Measurements from ENCODE around the gene FMO2.

FMO2 gene

DNA sequence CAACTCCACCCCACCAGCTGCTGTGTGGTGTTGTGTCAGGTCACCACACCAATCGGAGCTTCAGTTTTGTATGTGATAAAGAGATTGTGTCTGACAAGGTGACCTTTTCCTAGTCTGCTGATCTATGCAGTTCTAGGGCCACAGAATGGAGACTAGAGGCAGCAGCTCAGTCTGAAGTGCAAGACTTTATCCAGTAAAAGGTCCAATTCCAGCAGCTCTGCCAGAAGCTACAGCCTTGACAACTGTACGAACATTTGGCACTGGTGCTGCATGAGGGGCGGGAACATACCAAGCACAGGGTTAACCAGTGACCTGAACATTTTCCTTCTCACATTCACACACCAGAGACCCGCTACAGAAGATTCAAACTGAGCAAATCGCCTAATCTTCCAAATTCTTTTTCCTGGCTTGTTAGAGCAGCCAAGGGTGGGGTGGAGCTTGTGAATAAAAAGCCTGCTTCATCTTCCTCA lies 72.5 kb downstream of the FMO2 start:
- no peaks in the 10 kb centered on the region for H3K79me2 ChIP-seq (ENCODE audit: insufficient read depth, low read length)
- H3K4me2 ChIP-seq (ENCODE audit: low read depth, low read length, poor library complexity, severe bottlenecking), result no peak overlapping the region
- no peaks in the 10 kb centered on the region for H3K27me3 ChIP-seq (ENCODE audit: low read length)
- H3F3A ChIP-seq (ENCODE audit: insufficient read depth), result no peaks in the 10 kb centered on the region
- no peak overlapping the region for H3K4me3 ChIP-seq (ENCODE audit: insufficient read depth, low read length, poor library complexity, severe bottlenecking)
- no peaks in the 10 kb centered on the region for H3K36me3 ChIP-seq (ENCODE audit: low read length)
- H4K20me1 ChIP-seq (ENCODE audit: low read depth, low read length), result no peaks in the 10 kb centered on the region
- H2AFZ ChIP-seq (ENCODE audit: low read depth, low read length, severe bottlenecking), result no peak overlapping the region
- H3K27ac ChIP-seq (ENCODE audit: low read depth, low read length), result no peak overlapping the region
- TF ChIP-seq EZH2phosphoT487 (conservative IDR thresholded peaks at IDR 0.05; ENCODE audit: low read length), result no peak
- TF ChIP-seq, protein P1, sequence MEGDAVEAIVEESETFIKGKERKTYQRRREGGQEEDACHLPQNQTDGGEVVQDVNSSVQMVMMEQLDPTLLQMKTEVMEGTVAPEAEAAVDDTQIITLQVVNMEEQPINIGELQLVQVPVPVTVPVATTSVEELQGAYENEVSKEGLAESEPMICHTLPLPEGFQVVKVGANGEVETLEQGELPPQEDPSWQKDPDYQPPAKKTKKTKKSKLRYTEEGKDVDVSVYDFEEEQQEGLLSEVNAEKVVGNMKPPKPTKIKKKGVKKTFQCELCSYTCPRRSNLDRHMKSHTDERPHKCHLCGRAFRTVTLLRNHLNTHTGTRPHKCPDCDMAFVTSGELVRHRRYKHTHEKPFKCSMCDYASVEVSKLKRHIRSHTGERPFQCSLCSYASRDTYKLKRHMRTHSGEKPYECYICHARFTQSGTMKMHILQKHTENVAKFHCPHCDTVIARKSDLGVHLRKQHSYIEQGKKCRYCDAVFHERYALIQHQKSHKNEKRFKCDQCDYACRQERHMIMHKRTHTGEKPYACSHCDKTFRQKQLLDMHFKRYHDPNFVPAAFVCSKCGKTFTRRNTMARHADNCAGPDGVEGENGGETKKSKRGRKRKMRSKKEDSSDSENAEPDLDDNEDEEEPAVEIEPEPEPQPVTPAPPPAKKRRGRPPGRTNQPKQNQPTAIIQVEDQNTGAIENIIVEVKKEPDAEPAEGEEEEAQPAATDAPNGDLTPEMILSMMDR (IDR thresholded peaks at IDR 0.05; ENCODE audit: insufficient read depth, low read length, poor library complexity, severe bottlenecking), result no peak
- H3K9ac ChIP-seq (ENCODE audit: low read length), result no peak overlapping the region
- no peaks in the 10 kb centered on the region for H3K9me3 ChIP-seq (ENCODE audit: insufficient read depth, low read length)
- H3K9me2 ChIP-seq (replicated peaks; ENCODE audit: insufficient read depth, low read length), result no peaks in the 10 kb centered on the region

DNA sequence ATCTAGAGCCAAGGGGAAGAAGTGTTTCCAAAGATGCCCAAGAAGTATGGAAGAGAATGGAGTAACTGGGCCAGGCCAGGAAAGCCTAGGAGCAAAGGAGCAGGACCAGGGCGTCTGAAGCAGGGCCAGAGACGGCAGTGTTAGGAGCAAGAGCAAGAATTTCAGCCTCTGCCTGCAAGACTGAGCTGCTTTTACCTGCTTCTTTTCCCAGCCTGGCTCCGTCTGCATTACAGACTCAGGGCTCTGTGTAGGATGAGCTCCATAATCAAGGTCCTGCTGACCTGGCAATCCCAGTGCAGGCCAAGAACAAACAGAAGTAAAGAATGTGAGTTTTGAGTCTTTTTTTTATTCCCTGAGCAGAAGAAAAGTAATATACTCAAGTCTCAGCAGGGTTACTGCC lies 73.3 kb downstream of the FMO2 start:
- no peaks in the 10 kb centered on the region for H4K20me1 ChIP-seq (ENCODE audit: low read depth, low read length)
- no peaks in the 10 kb centered on the region for H3K27me3 ChIP-seq (ENCODE audit: low read length)
- H3K36me3 ChIP-seq (ENCODE audit: low read length), result no peaks in the 10 kb centered on the region
- no peaks in the 10 kb centered on the region for H3K9me3 ChIP-seq (ENCODE audit: insufficient read depth, low read length)
- no peaks in the 10 kb centered on the region for H3F3A ChIP-seq (ENCODE audit: insufficient read depth)
- H3K4me2 ChIP-seq (ENCODE audit: low read depth, low read length, poor library complexity, severe bottlenecking), result no peak overlapping the region
- no peak overlapping the region for H3K4me3 ChIP-seq (ENCODE audit: insufficient read depth, low read length, poor library complexity, severe bottlenecking)
- H3K9ac ChIP-seq (ENCODE audit: low read length), result no peak overlapping the region
- H3K27ac ChIP-seq (ENCODE audit: low read depth, low read length), result no peak overlapping the region
- H3K9me2 ChIP-seq (replicated peaks; ENCODE audit: insufficient read depth, low read length), result no peaks in the 10 kb centered on the region
- H2AFZ ChIP-seq (ENCODE audit: low read depth, low read length, severe bottlenecking), result no peak overlapping the region
- no peak for TF ChIP-seq EZH2phosphoT487 (conservative IDR thresholded peaks at IDR 0.05; ENCODE audit: low read length)
- TF ChIP-seq, protein P1 (IDR thresholded peaks at IDR 0.05; ENCODE audit: insufficient read depth, low read length, poor library complexity, severe bottlenecking), result no peak
- no peaks in the 10 kb centered on the region for H3K79me2 ChIP-seq (ENCODE audit: insufficient read depth, low read length)

DNA sequence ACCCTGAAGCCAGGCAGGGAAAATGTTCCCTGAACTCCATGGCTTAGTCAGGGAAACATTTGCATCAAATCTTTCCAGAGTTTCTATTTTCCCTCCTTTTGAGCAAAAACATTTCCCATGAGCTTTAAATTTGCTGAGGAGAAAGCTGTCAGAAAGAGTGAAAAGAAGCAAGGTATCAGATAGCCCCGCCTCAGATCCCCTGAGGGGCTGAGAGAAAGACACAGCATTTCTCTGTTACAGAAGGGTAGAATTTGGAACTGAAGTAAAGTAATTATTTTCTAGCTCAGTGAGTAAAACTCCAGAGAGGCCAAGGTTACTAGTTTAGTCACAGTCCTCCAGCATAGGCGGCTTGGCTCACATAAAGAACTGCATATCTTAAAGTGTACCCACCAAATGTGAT lies 73.8 kb downstream of the FMO2 start:
- H3K27me3 ChIP-seq (ENCODE audit: low read length), result no peaks in the 10 kb centered on the region
- H3K9me2 ChIP-seq (replicated peaks; ENCODE audit: insufficient read depth, low read length), result no peaks in the 10 kb centered on the region
- H3K36me3 ChIP-seq (ENCODE audit: low read length), result no peaks in the 10 kb centered on the region
- no peak overlapping the region for H3K4me2 ChIP-seq (ENCODE audit: low read depth, low read length, poor library complexity, severe bottlenecking)
- no peaks in the 10 kb centered on the region for H3K79me2 ChIP-seq (ENCODE audit: insufficient read depth, low read length)
- no peak overlapping the region for H2AFZ ChIP-seq (ENCODE audit: low read depth, low read length, severe bottlenecking)
- no peak overlapping the region for H3K9ac ChIP-seq (ENCODE audit: low read length)
- H3K4me3 ChIP-seq (ENCODE audit: insufficient read depth, low read length, poor library complexity, severe bottlenecking), result no peak overlapping the region
- no peaks in the 10 kb centered on the region for H4K20me1 ChIP-seq (ENCODE audit: low read depth, low read length)
- TF ChIP-seq, protein P1 (IDR thresholded peaks at IDR 0.05; ENCODE audit: insufficient read depth, low read length, poor library complexity, severe bottlenecking), result no peak
- TF ChIP-seq EZH2phosphoT487 (conservative IDR thresholded peaks at IDR 0.05; ENCODE audit: low read length), result no peak
- H3F3A ChIP-seq (ENCODE audit: insufficient read depth), result no peaks in the 10 kb centered on the region
- H3K9me3 ChIP-seq (ENCODE audit: insufficient read depth, low read length), result no peaks in the 10 kb centered on the region
- no peak overlapping the region for H3K27ac ChIP-seq (ENCODE audit: low read depth, low read length)

Measured in SU-DHL-6 (cell line).